ENCODE measurements around the gene PLEKHA8. TPM values are rescaled to one million over a fixed set of nuclear protein-coding genes. Genes with fewer than 3 reads are reported as not detected.

The PLEKHA8 gene
- total RNA-seq, 1 experiment from 2014 or later = 8.4 TPM

DNA sequence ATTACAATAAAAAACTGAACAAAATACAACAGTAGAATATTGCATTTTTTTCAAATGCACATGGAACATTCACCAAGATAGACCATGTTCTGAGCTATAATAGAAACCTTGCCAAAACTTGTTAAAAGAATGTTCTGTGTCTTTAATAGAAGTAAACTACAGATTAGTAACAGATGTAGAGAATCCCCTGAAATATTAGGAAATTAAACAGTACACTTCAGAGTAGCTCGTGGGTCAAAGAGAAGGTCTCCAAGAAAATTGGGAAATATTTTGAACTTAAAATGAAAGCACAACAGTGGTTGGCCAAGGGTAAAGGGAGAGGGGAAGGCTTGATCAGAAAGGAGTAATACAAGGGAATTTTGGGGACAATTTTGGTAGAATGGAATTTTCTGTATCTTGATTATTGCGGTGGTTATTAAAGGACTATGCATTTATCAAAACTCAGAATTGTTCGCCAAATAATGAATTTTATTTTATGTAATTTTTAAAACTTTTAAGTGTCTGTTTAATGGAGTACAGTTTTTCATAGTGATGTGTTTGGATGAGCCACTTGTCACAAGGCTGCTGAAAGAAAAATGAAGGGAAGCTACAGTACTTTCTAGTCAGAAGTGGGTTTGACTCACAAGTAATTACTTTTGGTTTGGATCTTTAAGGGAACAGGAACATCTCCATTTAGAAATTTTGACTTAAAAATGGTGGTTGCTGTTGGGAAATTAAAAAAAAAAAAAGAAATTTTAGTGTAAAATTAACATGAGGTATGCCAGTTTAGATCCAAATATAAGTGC, 10.2 kb downstream of the PLEKHA8 start:
- H3K4me2 ChIP-seq (ENCODE audit: low read length) = no peak overlapping the region
- no peaks in the 10 kb centered on the region; the same call in 1 of the 2 replicates for H3K79me2 ChIP-seq (ENCODE audit: low read length)
- H3K9ac ChIP-seq (ENCODE audit: low read length) = no peak overlapping the region
- no peaks in the 10 kb centered on the region for H3K36me3 ChIP-seq (ENCODE audit: low read depth, low read length)
- intact Hi-C loops (cut with micrococcal nuclease) = no loop called here
- H3K4me1 ChIP-seq (ENCODE audit: insufficient read depth, low read length) = 0 out of 2 replicates have a peak, but pooled peaks cover under 1% of the 10 kb centered on the region
- no peaks in the 10 kb centered on the region for H3K9me3 ChIP-seq (ENCODE audit: low read length)
- no peak for ATAC-seq
- no peaks in the 10 kb centered on the region for H3K27me3 ChIP-seq (ENCODE audit: low read length)
- no peak overlapping the region for H3K27ac ChIP-seq (ENCODE audit: low read length)
- no peak overlapping the region for H2AFZ ChIP-seq (ENCODE audit: low read length)
- H4K20me1 ChIP-seq (ENCODE audit: low read length) = no peaks in the 10 kb centered on the region
- TF ChIP-seq, protein P1, sequence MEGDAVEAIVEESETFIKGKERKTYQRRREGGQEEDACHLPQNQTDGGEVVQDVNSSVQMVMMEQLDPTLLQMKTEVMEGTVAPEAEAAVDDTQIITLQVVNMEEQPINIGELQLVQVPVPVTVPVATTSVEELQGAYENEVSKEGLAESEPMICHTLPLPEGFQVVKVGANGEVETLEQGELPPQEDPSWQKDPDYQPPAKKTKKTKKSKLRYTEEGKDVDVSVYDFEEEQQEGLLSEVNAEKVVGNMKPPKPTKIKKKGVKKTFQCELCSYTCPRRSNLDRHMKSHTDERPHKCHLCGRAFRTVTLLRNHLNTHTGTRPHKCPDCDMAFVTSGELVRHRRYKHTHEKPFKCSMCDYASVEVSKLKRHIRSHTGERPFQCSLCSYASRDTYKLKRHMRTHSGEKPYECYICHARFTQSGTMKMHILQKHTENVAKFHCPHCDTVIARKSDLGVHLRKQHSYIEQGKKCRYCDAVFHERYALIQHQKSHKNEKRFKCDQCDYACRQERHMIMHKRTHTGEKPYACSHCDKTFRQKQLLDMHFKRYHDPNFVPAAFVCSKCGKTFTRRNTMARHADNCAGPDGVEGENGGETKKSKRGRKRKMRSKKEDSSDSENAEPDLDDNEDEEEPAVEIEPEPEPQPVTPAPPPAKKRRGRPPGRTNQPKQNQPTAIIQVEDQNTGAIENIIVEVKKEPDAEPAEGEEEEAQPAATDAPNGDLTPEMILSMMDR (conservative IDR thresholded peaks at IDR 0.05; ENCODE audit: low read depth, low read length) = no peak
- TF ChIP-seq EZH2phosphoT487 (IDR thresholded peaks at IDR 0.05; ENCODE audit: borderline replicate concordance, low read length) (no peak), EZH2 (IDR thresholded peaks at IDR 0.05; ENCODE audit: low read length, unreplicated experiment) (no peak)
- no peak overlapping the region for H3K4me3 ChIP-seq (ENCODE audit: low read length)
- ChIA-PET POLR2A (ENCODE audit: unreplicated experiment) (no interaction called here), CTCF (no interaction called here)
- no peaks in the 10 kb centered on the region for H3F3A ChIP-seq (ENCODE audit: low read length, unreplicated experiment)
- BruUV-seq (replicated peaks) = no TSS peak
- no peaks in the 10 kb centered on the region for H3K9me2 ChIP-seq (replicated peaks; ENCODE audit: low read length)
- no peak for DNase-seq

DNA sequence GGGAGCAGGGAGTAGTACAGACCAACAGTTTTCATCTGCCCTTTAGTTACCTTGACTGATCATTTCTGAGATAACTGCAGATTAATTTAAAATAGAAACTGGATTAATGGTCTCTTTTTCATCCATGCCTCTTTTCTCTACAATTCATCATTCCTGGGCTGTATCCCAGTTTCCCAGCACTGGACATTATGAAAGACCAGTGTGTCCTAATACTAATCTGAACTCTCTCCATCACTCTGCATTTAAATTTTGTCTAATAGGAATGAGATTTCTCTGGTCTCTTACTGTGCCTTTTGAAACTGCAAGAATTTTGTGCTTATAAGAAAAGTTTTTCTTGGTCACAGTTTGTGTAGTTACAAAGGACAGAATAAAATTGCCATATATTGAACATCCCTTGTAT, 12.7 kb downstream of the PLEKHA8 start:
- Histone ChIP-seq H2AFZ (ENCODE audit: low read length) (no peak overlapping the region), H3K4me1 (ENCODE audit: insufficient read depth, low read length) (no peaks in the 10 kb centered on the region), H3K79me2 (ENCODE audit: low read length) (no peaks in the 10 kb centered on the region), H3F3A (ENCODE audit: low read length, unreplicated experiment) (no peaks in the 10 kb centered on the region), H4K20me1 (ENCODE audit: low read length) (no peaks in the 10 kb centered on the region), H3K27ac (ENCODE audit: low read length) (no peak overlapping the region), H3K9me3 (ENCODE audit: low read length) (no peaks in the 10 kb centered on the region), H3K9ac (ENCODE audit: low read length) (no peak overlapping the region), H3K4me3 (ENCODE audit: low read length) (no peak overlapping the region), H3K9me2 (replicated peaks; ENCODE audit: low read length) (no peaks in the 10 kb centered on the region), H3K4me2 (ENCODE audit: low read length) (no peak overlapping the region), H3K27me3 (ENCODE audit: low read length) (no peaks in the 10 kb centered on the region), H3K36me3 (ENCODE audit: low read depth, low read length) (no peaks in the 10 kb centered on the region; the same call in 1 of the 2 replicates)
- DNase-seq = no peak
- CTCF ChIA-PET = no interaction called here
- TF ChIP-seq, protein P1 (conservative IDR thresholded peaks at IDR 0.05; ENCODE audit: low read depth, low read length) = no peak
- TF ChIP-seq EZH2phosphoT487 (IDR thresholded peaks at IDR 0.05; ENCODE audit: borderline replicate concordance, low read length) (no peak), EZH2 (IDR thresholded peaks at IDR 0.05; ENCODE audit: low read length, unreplicated experiment) (no peak)
- no peak for ATAC-seq
- POLR2A ChIA-PET (ENCODE audit: unreplicated experiment) = no interaction called here
- BruUV-seq (replicated peaks) = no TSS peak
- intact Hi-C loops (cut with micrococcal nuclease) = no loop called here

All from PC-3 (cell line).